ENCODE results near the gene KRT77. TPM values are rescaled to one million over a fixed set of nuclear protein-coding genes. Genes with fewer than 3 reads are reported as not detected.

KRT77 gene
- total and polyA plus RNA-seq, 4 donors, result not detected

DNA sequence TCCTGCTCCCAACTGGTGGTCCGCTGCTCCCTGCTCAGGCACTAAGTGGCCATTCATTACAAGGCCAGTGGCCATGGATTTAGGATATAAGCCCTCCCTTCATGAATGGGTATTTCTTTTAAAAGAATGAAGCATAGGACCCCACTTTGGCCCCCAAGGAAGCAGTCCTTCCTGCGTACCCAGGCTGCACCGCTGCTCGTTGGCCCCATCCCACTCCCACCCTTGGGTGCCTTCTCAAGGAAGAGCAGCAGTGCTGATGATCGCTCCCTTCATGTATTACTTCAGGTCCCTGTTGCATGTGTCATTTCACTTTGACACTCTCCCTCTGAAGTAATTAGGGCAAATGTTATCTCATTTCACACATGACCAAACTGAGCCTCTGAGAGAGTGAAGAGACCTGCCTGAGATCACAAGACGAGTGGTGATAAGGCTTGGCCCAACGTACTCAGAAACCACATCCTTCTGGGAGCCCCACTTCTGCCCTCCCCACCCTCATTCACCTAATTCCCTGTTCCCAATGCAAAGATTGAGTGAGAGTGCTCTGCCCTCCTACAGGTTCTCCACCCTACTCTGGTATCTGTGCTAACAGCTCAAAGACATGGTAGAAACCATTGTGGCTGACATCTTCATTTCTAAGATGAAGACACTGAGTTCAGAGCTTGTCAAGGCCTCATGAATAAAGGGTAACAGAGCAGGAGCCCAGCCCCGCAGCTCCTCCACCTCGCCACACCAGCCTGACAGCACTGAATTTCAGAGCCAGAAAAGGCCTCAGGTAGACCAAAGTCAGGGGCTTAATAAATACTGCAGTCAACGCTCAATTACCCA is 41.0 kb downstream of the KRT77 start:
- H3K4me3 ChIP-seq (ENCODE audit: low read length in 2 of 2), result no peak overlapping the region
- H3K27me3 ChIP-seq (ENCODE audit: control insufficient read depth in 1 of 2, insufficient read depth in 2 of 2, low read length in 1 of 2), result peaks cover 0 to 3% of the 10 kb centered on the region in 2 donors
- no peaks in the 10 kb centered on the region for H3K9me3 ChIP-seq (ENCODE audit: control insufficient read depth, low read length)
- 73 to 81% methylated on average over 10 of the region's 10 CpGs for WGBS, 2 donors
- no peak overlapping the region for H3K27ac ChIP-seq (ENCODE audit: low read depth in 1 of 2, low read length in 2 of 2)
- DNase-seq, result no peak
- no peak for ATAC-seq (ENCODE audit: low FRiP score)
- no peaks in the 10 kb centered on the region for H3K36me3 ChIP-seq (ENCODE audit: control insufficient read depth in 1 of 2, insufficient read depth in 2 of 2, low read length in 1 of 2)
- no peaks in the 10 kb centered on the region for H3K4me1 ChIP-seq (ENCODE audit: control insufficient read depth in 1 of 2, insufficient read depth in 2 of 2, low read length in 2 of 2)
- intact Hi-C loops (cut with DNase I), result no loop called here

DNA sequence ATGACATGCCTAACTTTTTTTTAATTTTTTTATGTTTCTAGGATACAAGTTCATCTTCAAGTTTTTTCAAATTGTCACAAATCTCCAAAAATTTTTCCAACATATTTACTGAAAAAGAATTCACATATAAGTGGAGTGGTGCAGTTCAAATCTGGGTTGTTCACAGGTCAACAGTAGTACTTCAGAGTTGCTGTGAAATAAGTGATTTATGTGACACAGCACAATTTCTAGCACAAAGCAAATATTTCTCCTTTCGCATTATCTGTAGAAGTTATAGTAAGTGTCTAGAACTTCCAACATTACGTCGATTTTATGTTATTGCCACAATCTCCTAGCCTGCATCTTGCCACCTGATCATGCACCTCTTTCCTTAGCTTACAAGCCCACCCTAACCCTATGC is 41.7 kb downstream of the KRT77 start:
- no peaks in the 10 kb centered on the region for H3K36me3 ChIP-seq (ENCODE audit: control insufficient read depth in 1 of 2, insufficient read depth in 2 of 2, low read length in 1 of 2)
- no peaks in the 10 kb centered on the region for H3K4me1 ChIP-seq (ENCODE audit: control insufficient read depth in 1 of 2, insufficient read depth in 2 of 2, low read length in 2 of 2)
- no peak overlapping the region for H3K27ac ChIP-seq (ENCODE audit: low read depth in 1 of 2, low read length in 2 of 2)
- no peak for DNase-seq
- no peak for ATAC-seq (ENCODE audit: low FRiP score)
- 48 to 56% methylated on average over 3 of the region's 3 CpGs for WGBS, 2 donors
- no peaks in the 10 kb centered on the region for H3K9me3 ChIP-seq (ENCODE audit: control insufficient read depth, low read length)
- H3K4me3 ChIP-seq (ENCODE audit: low read length in 2 of 2), result no peak overlapping the region
- H3K27me3 ChIP-seq (ENCODE audit: control insufficient read depth in 1 of 2, insufficient read depth in 2 of 2, low read length in 1 of 2), result peaks cover 0 to 3% of the 10 kb centered on the region in 2 donors
- intact Hi-C loops (cut with DNase I), result no loop called here

DNA sequence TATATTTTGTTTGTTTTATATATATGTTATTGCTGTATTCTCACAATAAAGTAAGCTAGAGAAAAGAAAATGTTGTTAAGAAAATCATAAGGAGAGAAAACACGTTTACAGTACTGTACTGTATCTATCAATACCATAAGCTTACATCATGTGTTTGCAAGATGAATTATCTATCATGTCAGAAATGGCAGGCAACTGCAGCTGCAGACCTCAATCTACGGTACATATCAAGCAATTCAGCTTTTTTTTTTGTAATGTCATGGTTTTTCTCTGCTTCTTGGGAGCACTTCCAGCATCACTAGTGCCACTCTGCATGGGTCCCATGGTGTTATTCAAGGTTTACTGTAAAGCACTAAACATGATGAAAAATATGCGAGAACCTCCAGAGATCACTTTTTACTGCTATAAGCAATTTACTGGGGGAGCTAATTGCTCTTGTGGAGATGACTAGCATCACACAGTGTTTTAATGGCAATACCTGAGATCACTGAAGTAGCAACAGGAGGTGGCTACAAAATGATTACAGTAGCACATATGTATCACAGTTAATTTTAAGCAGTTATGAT is 42.3 kb downstream of the KRT77 start:
- Histone ChIP-seq H3K27me3 (ENCODE audit: control insufficient read depth in 1 of 2, insufficient read depth in 2 of 2, low read length in 1 of 2) (peaks cover 0 to 3% of the 10 kb centered on the region in 2 donors), H3K4me3 (ENCODE audit: low read length in 2 of 2) (no peak overlapping the region), H3K36me3 (ENCODE audit: control insufficient read depth in 1 of 2, insufficient read depth in 2 of 2, low read length in 1 of 2) (no peaks in the 10 kb centered on the region), H3K4me1 (ENCODE audit: control insufficient read depth in 1 of 2, insufficient read depth in 2 of 2, low read length in 2 of 2) (no peaks in the 10 kb centered on the region), H3K27ac (ENCODE audit: low read depth in 1 of 2, low read length in 2 of 2) (no peak overlapping the region), H3K9me3 (ENCODE audit: control insufficient read depth, low read length) (no peaks in the 10 kb centered on the region)
- no peak for DNase-seq
- 70% methylated on average over 3 of the region's 3 CpGs for WGBS, 2 donors
- no peak for ATAC-seq (ENCODE audit: low FRiP score)
- intact Hi-C loops (cut with DNase I), result no loop called here

DNA sequence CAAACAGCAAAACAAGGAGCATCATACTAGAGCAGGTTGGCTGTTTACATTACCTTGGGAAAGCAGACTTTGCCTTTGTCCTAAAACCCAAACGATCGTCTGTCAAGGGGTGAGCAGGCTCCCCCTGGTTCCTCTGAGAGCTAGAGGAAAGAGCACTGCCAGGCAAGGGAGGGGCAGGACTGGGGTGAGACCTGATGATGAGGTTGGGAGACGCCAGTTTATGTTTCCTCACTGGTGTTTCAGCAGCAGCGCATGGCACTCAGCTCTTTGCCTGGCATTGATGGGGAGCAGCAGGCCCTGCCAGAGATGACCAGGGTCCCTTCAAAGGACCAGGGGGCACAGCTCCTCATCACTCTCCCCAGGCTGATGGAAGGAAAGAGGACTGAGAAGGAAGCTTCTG is 43.4 kb downstream of the KRT77 start:
- intact Hi-C loops (cut with DNase I), result no loop called here

DNA sequence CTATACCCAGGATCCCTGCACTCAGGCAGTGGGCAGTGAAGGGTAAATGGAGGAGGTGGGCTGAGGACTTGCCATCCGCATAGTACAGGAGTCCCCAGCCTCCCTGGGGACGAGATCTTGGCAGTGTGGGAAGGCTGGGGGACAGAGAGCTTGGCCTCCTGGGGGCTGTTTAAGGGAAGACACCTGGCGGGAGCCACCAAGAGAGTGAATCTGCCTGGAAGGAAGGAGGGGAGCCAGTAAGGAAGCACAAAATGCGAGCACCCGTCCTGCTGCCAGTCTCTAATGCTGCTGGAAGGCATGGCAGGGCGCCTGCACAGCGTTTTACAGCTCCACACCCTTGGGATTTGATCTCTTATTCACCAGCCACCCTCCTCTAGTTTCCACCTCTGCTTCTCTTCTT is 43.9 kb downstream of the KRT77 start:
- DNase-seq (no peak), ATAC-seq (ENCODE audit: low FRiP score) (no peak)
- intact Hi-C loops (cut with DNase I), result no loop called here

More for the DNA sequence above, 43.4 kb downstream of the KRT77 start:
- Histone ChIP-seq H3K4me3 (ENCODE audit: low read length in 2 of 2) (no peak overlapping the region), H3K4me1 (ENCODE audit: control insufficient read depth in 1 of 2, insufficient read depth in 2 of 2, low read length in 2 of 2) (no peaks in the 10 kb centered on the region), H3K27me3 (ENCODE audit: control insufficient read depth in 1 of 2, insufficient read depth in 2 of 2, low read length in 1 of 2) (peaks cover 0 to 3% of the 10 kb centered on the region in 2 donors), H3K9me3 (ENCODE audit: control insufficient read depth, low read length) (no peaks in the 10 kb centered on the region), H3K27ac (ENCODE audit: low read depth in 1 of 2, low read length in 2 of 2) (no peak overlapping the region), H3K36me3 (ENCODE audit: control insufficient read depth in 1 of 2, insufficient read depth in 2 of 2, low read length in 1 of 2) (no peaks in the 10 kb centered on the region)
- no peak for ATAC-seq (ENCODE audit: low FRiP score)
- DNase-seq, result no peak
- 69 to 70% methylated on average over 4 of the region's 4 CpGs for WGBS, 2 donors

DNA sequence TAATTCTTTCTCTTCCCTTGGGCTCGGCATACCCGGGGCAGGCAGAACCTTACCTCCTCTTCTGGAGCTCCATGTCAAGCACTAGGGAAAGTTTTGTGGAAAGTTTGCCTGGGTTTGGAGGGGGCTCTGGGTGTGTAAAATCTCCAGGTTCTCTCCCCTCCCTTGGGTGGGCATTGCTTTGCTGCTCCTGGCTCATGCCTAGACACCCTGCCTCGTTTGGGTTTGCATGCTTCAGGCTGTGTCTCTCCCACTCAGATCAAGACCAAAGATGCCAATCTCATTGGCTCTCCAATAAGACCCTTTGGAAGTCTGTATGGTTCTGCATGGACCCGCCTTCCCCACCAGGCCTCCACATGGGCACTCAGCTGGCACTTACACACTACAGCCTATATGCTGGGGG is 45.1 kb downstream of the KRT77 start:
- no peak overlapping the region for H3K27ac ChIP-seq (ENCODE audit: low read depth in 1 of 2, low read length in 2 of 2)
- no peak for ATAC-seq (ENCODE audit: low FRiP score)

More for the DNA sequence above, 43.9 kb downstream of the KRT77 start:
- H3K36me3 ChIP-seq (ENCODE audit: control insufficient read depth in 1 of 2, insufficient read depth in 2 of 2, low read length in 1 of 2), result no peaks in the 10 kb centered on the region
- WGBS, 2 donors, result 53 to 55% methylated on average over 7 of the region's 7 CpGs
- H3K4me3 ChIP-seq (ENCODE audit: low read length in 2 of 2), result no peak overlapping the region
- H3K4me1 ChIP-seq (ENCODE audit: control insufficient read depth in 1 of 2, insufficient read depth in 2 of 2, low read length in 2 of 2), result no peaks in the 10 kb centered on the region
- peaks cover 0 to under 1% of the 10 kb centered on the region in 2 donors for H3K27me3 ChIP-seq (ENCODE audit: control insufficient read depth in 1 of 2, insufficient read depth in 2 of 2, low read length in 1 of 2)
- no peaks in the 10 kb centered on the region for H3K9me3 ChIP-seq (ENCODE audit: control insufficient read depth, low read length)
- H3K27ac ChIP-seq (ENCODE audit: low read depth in 1 of 2, low read length in 2 of 2), result no peak overlapping the region

DNA sequence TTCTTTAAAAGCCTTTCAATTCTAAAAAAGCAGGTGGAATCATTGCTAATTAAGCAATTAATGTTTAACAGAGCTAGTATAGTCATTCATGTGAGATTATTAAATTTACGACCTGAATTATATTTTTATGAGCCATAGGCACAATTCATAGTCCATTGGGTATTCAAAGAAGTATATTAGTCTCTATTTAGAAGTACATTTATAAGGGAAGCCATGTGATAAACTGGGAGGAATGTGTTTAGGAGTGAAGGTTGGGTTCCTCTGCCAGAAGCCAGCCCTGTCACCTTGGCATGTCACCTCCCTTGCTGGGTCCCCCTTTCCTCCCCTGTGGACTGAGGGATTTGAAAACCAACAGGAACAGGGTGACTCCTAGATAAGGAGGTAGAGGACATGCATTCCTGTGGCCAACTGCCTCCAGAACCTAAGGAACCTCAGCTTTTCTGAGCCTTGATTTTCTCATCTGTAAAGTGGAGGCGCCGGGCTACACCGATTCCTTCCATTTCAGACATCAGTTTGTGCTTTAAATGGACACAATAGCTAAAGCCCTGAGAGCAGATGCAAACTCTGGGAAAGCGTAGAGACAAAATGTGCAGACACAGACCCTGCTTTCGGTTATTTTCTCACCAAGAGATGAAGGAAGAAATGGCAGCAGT is 45.9 kb downstream of the KRT77 start:
- 75 to 90% methylated on average over 6 of the region's 6 CpGs for WGBS, 2 donors
- no peaks in the 10 kb centered on the region for H3K36me3 ChIP-seq (ENCODE audit: control insufficient read depth in 1 of 2, insufficient read depth in 2 of 2, low read length in 1 of 2)
- ATAC-seq (ENCODE audit: low FRiP score), result no peak
- intact Hi-C loops (cut with DNase I), result no loop called here
- DNase-seq, result no peak
- H3K27ac ChIP-seq (ENCODE audit: low read depth in 1 of 2, low read length in 2 of 2), result no peak overlapping the region
- H3K4me3 ChIP-seq (ENCODE audit: low read length in 2 of 2), result no peak overlapping the region
- no peaks in the 10 kb centered on the region for H3K9me3 ChIP-seq (ENCODE audit: control insufficient read depth, low read length)
- no peaks in the 10 kb centered on the region for H3K27me3 ChIP-seq (ENCODE audit: control insufficient read depth in 1 of 2, insufficient read depth in 2 of 2, low read length in 1 of 2)
- no peaks in the 10 kb centered on the region for H3K4me1 ChIP-seq (ENCODE audit: control insufficient read depth in 1 of 2, insufficient read depth in 2 of 2, low read length in 2 of 2)

More for the DNA sequence above, 45.1 kb downstream of the KRT77 start:
- 72 to 75% methylated on average over 4 of the region's 4 CpGs for WGBS, 2 donors
- H3K4me3 ChIP-seq (ENCODE audit: low read length in 2 of 2), result no peak overlapping the region
- no peak for DNase-seq
- intact Hi-C loops (cut with DNase I), result no loop called here
- H3K4me1 ChIP-seq (ENCODE audit: control insufficient read depth in 1 of 2, insufficient read depth in 2 of 2, low read length in 2 of 2), result no peaks in the 10 kb centered on the region
- H3K27me3 ChIP-seq (ENCODE audit: control insufficient read depth in 1 of 2, insufficient read depth in 2 of 2, low read length in 1 of 2), result no peaks in the 10 kb centered on the region
- H3K36me3 ChIP-seq (ENCODE audit: control insufficient read depth in 1 of 2, insufficient read depth in 2 of 2, low read length in 1 of 2), result no peaks in the 10 kb centered on the region
- H3K9me3 ChIP-seq (ENCODE audit: control insufficient read depth, low read length), result no peaks in the 10 kb centered on the region

DNA sequence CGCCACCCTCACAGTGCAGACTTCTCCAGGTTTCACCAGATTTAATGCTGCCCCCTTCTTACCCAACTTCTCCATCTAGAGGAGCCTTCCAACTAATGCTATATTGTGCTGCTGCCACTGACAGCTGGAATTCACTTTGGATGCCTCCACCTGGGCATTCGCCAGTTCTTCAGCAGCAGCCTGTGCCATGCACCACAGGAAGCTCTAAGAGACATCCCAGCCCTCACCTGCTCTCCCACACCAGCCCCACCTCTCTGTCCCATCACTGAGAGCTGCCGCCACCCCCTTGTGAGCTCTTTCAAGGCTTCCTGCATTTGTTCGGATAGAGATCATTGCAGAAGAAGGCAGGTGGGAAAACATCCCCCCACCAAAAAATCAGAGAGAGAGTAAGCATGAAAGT is 46.7 kb downstream of the KRT77 start:
- no peak for DNase-seq
- 68 to 75% methylated on average over 4 of the region's 4 CpGs for WGBS, 2 donors
- intact Hi-C loops (cut with DNase I), result no loop called here
- no peaks in the 10 kb centered on the region for H3K9me3 ChIP-seq (ENCODE audit: control insufficient read depth, low read length)
- H3K4me1 ChIP-seq (ENCODE audit: control insufficient read depth in 1 of 2, insufficient read depth in 2 of 2, low read length in 2 of 2), result no peaks in the 10 kb centered on the region
- no peak overlapping the region for H3K4me3 ChIP-seq (ENCODE audit: low read length in 2 of 2)
- no peak for ATAC-seq (ENCODE audit: low FRiP score)
- H3K27me3 ChIP-seq (ENCODE audit: control insufficient read depth in 1 of 2, insufficient read depth in 2 of 2, low read length in 1 of 2), result no peaks in the 10 kb centered on the region
- H3K27ac ChIP-seq (ENCODE audit: low read depth in 1 of 2, low read length in 2 of 2), result no peak overlapping the region
- H3K36me3 ChIP-seq (ENCODE audit: control insufficient read depth in 1 of 2, insufficient read depth in 2 of 2, low read length in 1 of 2), result no peaks in the 10 kb centered on the region

All from aorta (tissue), 5 donors.